Amniotic stem cell (primary cell): ENCODE measurements around the gene LRP1B.

Experiments
- DNase-seq: peaks from one replicate; lab custom pipeline; 2025; lab: John Stamatoyannopoulos, UW

Gene LRP1B

GRCh38 chr2:141589314-141589713 is 541.5 kb downstream of the LRP1B start:
- DNase-seq, result no peak

- DNase-seq, result no peak
Observed at GRCh38 chr2:141586985-141587384, 543.8 kb downstream of the LRP1B start.

DNA sequence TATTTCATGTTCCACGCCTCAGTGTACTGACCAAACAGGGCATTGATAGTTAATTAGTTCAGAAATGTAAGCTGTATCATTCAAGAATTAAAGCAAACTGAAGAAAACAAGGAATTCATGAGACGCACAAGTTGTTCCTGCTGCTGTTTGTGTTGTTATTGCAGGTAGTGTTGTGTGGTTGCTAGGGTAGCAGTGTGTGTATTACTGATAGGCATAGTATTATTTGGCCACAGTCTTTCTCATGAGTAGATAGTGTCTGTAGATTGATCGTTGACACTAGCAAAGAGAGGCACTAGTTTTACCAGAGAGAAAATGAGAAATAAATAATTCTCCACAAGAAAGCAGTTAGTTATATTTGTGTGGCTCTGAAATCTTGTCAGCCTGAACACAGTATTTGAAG is 548.6 kb downstream of the LRP1B start:
- DNase-seq, result no peak

GRCh38 chr2:141579071-141579470 is 551.7 kb downstream of the LRP1B start:
- DNase-seq, result no peak

DNA sequence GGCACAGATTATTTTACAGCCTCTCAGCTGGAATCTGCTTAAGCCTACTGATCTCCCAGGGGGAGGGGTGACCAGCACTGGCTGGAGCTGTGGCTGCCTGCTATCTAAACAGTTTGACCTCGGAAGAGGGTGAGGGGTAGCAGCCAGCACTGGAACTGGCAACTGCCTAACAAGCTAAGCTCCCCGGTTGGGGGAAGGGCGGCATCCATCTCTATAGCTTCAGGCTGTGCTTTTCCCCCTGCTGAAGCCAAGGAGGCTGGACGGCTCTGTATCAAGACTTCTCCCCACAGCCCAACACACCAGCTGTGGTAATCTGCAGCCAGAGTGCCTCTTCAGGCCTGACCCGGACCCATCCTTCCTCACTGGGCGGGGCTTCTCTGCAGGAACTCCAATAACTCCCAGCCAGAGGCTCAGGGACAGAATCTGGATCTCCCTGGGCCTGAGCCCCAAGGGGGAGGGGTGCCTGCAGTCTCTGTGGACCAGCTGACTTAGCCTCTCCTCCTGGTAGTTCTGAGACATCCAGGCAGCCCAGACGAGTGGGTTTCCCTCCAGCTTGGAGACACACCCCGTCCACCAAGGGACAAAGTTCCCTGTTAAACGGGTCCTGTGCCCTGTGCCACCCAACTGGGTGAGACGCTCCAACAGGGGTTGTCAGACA is 560.2 kb downstream of the LRP1B start:
- no peak for DNase-seq

DNA sequence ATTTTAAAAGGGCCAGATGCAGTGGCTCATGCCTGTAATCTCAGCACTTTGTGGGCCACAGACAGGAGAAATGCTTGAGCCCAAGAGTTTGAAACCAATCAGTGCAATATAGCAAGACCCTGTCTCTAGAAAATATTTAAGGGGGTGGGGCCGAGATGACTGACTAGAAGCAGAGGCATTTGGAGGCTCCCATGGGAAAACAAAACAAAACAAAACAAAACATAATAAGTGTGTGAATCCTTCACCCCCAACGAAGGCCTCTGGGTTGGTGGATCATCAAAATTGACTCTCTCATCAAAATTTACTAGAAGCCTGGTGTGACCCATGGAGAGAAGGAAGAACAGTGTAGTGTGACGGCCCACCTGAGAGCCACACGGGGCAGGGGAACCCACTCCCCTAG is 560.9 kb downstream of the LRP1B start:
- DNase-seq, result no peak

DNA sequence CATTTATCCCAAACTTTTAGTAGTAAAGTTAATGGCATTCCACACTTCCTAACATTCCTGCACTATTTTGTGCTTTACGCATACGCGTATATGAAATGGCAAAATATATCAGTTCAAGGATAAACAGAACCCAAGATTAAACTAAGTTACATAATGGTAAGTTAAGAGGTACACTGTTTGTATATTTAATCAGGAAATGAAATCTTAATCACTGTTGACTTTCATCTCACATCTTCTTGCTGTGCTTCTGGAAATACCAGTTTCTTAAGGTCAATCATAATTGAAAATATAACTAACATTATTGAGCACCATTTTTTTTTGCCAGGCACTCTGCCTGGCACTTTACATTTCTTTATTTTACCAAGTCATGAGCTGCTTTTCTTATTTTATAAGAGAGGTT is 565.2 kb downstream of the LRP1B start:
- no peak for DNase-seq

- no peak for DNase-seq
Observed at GRCh38 chr2:141560723-141561122, 570.1 kb downstream of the LRP1B start.

DNA sequence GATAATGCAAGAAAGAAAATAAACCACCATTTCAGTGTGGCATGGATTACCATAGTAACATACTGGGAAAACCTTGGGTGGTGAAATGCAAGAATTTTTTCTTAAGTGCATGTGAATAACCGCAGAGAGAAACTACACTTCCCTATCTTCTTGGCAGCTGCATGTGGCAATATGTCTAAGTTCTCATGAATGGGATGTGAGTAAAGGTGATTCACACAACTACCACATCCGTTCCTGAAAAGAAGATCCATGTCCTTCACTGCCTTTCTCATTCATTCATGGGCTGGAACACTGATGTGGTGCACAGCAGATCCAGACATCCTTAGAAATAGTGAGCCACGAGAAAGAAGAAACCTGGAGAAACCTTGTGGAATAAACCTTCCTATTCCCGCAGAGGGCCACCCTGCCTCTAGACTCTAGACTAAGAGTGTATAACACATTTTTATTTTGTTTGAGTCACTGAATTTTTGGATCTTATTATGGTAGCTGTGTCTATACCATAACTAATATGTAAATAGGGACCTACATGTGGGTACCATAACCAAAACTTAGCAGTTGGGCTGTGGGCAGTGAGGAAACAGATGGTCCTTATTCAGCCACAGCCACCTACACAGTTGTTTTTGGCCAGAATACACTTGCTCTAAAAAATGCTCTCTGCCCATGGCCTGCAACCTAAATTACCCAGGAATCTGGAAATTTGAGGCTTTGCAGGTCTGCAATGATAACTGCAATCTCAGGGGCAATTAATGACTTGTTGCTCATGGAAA is 573.3 kb downstream of the LRP1B start:
- peak; percentile 25 for DNase-seq

DNA sequence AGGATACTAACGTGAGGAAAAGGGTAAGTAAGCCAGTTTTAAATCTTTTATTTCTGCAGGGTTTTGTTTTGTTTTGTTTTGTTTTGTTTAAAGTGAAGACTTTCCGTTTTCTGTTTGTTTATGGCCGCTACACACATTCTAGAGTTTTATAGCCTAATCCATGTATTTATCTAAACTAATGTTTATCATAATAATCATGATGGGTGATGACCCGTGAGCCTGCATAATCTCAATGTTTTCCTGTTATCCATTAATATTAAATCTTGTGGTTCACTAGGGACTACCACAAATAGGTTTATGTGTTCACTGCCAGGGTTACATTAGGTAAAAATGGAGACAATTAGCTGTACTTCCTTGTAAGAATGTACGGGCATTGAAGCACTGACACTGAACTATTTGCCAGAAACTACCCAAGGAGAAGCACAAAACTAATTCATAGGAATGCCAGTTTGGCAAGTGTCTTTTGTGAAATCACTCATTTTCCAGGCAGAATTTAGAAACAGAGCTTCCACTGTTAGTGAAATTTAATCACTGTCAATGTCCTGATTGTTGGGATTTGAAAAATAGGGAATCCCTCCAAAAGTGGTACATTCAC is 574.8 kb downstream of the LRP1B start:
- DNase-seq, result no peak

DNA sequence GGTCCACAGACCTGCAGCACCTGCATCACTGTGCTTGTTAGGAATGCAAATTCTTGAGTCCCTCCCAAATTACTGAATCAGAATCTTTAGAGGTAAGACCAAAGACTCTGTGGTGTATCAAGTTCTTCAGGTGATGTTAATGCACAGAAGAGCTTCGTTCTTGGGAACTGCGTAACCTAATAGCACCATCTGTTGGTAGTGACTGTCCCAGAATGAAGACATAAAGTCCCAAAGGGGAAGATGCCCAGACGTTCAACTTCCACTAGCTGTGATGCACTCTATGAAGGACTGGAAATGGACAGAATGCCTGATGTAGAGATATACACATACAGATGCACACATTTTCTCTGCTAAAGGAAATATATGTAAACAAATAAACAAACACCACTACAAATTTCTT is 576.0 kb downstream of the LRP1B start:
- DNase-seq, result peak; percentile 11

DNA sequence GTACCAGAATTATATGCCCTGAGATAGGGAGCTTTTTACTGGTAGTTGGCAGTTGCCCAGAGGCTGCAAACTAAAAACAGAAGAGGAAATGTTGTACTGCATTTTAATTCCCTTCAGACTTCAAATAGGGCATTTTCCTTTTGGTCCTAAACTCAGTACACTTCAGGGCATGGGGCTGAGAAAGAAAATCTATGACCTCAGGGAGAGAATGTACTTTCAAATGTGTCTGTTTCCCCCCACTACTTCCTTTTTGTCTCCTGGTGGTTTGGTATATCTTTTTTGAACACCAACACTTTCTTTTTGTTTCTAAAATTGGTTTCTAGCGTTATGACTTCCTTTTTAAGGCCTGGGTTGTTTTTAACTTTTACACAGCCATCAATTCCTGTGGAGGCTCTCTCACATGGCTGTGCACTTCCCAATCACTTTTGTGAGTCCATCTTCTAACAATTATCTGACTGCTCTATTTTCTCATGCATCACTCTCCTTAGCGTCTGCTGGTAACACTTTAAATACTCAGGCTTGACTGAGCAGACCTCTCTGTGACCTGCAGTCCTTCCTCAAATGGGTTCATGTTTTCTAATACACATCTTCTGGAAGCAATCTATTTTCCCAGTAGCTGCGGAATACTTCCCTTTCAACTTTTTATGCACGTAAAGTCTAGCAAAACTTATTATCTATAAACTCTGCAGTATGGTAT is 596.0 kb downstream of the LRP1B start:
- no peak for DNase-seq

DNA sequence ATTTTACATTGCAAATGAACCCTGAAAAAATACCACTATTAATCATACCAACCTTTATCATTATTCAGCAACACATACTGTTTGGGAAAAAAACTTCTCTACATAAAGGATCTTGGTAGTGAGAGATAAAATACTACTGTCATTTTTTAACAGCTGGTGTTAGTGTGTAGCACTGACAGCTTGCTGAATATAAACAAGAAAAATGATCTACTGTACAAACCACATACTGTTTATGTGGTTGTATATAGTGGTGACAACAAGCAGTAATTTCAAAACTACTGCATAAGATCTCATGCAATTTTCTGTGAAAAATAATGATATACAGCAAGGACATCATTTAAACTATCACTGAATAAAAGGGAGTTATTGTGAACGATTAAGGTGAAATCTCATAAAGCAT is 601.2 kb downstream of the LRP1B start:
- DNase-seq, result no peak

- DNase-seq, result no peak
Observed at GRCh38 chr2:141528990-141529389, 601.8 kb downstream of the LRP1B start.

DNA sequence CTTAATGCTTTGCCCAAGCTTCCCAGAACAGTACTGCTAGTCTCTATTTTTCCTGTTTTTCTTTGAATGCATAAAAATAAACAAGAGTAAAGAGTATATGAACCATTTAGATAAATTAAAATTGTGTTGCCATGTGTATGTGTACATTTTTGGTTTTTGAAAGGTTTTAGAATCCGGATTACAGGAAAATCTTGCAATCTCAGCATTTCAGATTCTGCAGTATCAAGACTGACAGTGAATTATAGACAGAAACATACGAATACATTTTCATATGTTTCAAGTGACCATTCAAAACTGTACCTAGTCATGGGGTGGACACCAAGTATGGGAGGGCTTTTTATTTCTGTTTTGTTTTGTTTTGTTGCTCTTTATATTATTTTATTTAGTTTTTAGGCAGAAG is 604.1 kb downstream of the LRP1B start:
- no peak for DNase-seq

DNA sequence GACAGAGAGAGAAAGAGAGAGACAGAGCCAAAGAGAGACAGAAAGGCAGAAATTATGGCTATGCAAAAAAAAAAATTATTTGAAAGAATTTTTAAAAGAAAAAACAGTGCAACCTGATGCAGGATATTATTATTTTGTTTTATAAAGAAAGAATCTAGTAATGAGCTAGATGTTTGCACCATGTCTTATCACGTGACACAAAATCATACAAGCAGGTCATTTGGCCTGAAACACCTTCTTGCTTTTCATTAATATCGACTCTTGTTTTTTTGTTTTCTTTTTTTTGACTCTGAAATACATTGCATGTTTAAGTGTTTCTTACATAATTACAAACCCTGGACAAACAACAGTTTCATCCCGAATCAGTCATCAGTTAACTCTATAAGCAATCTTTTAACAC is 606.0 kb downstream of the LRP1B start:
- DNase-seq, result no peak

DNA sequence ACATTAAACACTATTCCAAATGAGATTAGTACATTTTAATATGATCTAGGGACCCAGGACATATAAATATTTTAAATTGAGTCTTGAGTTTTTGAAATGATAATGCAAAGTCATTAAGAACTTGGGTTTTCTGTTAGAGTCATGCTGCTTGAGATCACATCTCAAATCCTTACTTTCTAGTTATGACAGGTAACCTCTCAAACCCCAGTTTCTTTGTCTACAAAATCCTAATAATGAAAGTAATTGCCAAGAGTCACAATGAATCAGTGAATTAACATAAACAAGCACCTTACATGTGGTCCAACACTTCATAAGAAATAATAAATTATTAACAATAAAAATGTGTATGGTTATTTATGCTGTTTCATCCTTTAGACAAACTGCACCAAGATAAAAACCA is 607.6 kb downstream of the LRP1B start:
- no peak for DNase-seq

DNA sequence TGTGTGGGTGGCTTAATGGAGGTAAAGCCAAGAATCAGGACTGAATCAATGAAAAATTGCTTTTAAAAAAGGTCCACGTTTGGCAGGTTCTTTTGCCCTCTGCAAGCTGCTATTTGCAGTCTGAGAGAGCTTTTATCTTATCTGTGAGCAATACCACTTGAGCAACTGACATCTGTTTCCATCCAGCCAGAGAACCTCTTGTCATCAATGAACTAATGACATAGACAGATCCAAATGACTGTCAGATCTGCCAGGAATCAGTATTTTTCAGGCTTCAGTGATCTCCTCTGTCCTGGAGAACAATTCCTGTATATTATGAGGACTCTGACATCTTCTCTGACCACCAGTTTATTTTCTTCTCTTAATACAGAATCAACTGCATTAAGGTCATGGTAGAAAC is 608.1 kb downstream of the LRP1B start:
- DNase-seq, result no peak

DNA sequence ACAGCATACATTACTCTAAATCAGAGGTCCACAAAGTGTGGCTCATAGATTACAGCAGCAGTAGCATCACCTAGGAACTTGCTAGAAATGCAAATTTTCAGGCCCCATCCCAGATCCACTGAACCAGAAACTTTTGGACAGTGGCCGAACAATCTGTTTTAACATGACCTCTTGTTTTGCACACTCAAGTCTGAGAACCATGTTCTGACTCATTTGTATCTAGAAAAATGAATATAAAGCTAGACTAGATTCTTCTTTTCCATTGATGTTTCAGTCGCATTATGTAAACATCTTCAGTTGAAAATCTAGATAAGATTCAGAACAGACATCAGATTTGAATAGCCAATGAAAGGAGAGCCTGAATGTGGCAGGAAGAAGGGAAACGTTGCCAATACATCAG is 608.8 kb downstream of the LRP1B start:
- DNase-seq, result no peak

DNA sequence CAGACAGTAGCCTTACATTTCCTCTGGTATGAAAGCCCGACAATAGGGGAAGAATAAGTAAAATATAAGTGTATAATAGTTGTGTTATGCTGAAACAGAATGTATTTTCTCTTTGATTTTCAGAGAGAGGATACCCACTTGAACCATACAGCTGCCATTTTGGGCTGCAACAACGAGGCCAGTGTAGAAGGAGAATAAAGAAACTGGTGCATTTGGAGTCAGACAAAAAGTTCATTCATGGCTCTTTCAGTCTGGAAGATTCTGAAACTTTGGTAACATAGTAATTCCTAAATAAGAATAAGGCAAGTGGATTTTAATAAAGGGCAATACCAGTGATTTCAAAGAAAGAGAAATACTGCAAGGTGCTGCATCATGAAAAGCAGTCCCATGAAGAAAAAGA is 610.9 kb downstream of the LRP1B start:
- no peak for DNase-seq

DNA sequence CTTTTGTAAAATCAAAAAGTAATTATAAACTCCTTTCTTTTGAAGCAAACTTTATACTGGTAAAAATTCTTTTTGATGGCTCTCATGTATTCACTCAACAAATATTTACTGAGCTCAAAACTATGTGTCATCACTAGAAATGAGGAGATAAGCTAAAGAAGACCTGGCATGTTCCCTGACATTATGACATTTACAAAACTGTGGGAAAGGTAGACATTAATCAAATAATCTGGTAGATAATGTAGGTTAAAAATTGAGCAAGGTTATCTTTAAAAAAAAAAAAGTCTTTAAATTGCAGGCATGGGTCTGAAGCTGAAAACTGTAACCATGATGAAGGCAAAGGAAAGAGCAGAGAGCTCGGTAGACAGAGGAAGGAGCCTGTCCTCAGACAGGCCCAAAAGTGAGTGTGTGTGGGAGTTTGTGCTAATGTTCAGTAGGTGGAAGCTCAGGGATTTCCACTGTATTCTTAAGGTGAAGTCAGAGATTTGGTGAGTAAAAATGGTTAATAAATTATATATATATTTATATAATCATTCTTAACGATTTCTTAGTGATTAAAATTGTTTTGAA is 612.9 kb downstream of the LRP1B start:
- no peak for DNase-seq

DNA sequence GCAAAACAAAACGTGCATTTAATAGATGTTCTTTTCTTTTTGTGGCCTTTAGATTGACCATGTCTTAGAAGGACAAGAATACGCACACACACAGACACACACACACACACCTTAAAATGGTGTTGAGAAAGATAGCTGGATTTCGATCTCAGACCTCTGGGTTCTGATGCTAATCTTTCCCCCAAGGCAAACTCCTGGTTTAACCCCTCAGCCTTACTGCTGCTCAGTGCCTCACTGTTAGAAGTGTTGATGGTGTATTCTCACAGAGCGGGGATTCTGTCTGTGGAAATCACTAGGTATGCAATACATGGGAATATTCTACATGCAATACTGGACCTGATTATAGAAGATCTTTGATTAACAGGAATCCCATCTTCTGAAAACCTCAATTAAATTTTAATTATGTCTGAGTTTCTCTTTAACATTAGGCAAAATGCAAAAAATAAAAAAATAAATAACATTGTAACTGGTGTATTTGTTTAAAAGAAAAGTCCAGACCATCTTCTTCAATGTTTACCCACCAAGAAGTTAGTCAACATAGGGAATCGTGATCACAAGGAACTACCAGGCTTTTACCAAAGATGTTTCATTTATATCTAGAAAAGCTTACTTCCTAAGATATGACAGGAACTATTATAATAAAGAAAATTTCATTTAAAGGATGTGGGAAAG is 613.5 kb downstream of the LRP1B start:
- no peak for DNase-seq
